ENCODE measurements around the gene CD19.
A peak's percentile ranks its signal among the peaks of the same experiment; 100 is the strongest.

The CD19 gene

GRCh38 chr16:28983644-28984043 lies 51.9 kb downstream of the CD19 start:
- DNase-seq (ENCODE audit: low spot score) = no peak
- TF ChIP-seq CTCF (IDR thresholded peaks at IDR 0.05; ENCODE audit: extremely low read depth, missing control alignments) = no peak

GRCh38 chr16:28984091-28984490 lies 52.3 kb downstream of the CD19 start:
- TF ChIP-seq CTCF (IDR thresholded peaks at IDR 0.05; ENCODE audit: extremely low read depth, missing control alignments) = no peak
- DNase-seq (ENCODE audit: low spot score) = no peak

GRCh38 chr16:28984619-28985135 lies 52.9 kb downstream of the CD19 start, which contains the start of gene LAT:
LAT (plus strand) TSS chr16:28985052; CDS start chr16:28985418, 366 bp downstream.
- DNase-seq (ENCODE audit: low spot score) = peak; percentile 55
- no peak for TF ChIP-seq CTCF (IDR thresholded peaks at IDR 0.05; ENCODE audit: extremely low read depth, missing control alignments)

GRCh38 chr16:28985211-28986041 lies 53.7 kb downstream of the CD19 start:
- no peak for DNase-seq (ENCODE audit: low spot score)
- no peak for TF ChIP-seq CTCF (IDR thresholded peaks at IDR 0.05; ENCODE audit: extremely low read depth, missing control alignments)

GRCh38 chr16:28986046-28986445 lies 54.3 kb downstream of the CD19 start:
- TF ChIP-seq CTCF (IDR thresholded peaks at IDR 0.05; ENCODE audit: extremely low read depth, missing control alignments) = no peak
- no peak for DNase-seq (ENCODE audit: low spot score)

GRCh38 chr16:28986492-28986891 lies 54.7 kb downstream of the CD19 start:
- DNase-seq (ENCODE audit: low spot score) = no peak
- no peak for TF ChIP-seq CTCF (IDR thresholded peaks at IDR 0.05; ENCODE audit: extremely low read depth, missing control alignments)

- TF ChIP-seq CTCF (IDR thresholded peaks at IDR 0.05; ENCODE audit: extremely low read depth, missing control alignments) = no peak
- no peak for DNase-seq (ENCODE audit: low spot score)
These were observed 55.5 kb downstream of the CD19 start for GRCh38 chr16:28987170-28987853.

All from GM20000 (cell line).